Natural killer cell (primary cell): Measurements from ENCODE around the gene ACAN. TPM values are rescaled to one million over a fixed set of nuclear protein-coding genes. Genes with fewer than 3 reads are reported as not detected.

Experiments
- ATAC-seq, 3 donors: fragments of 150-1000 bp in 2 of 3; fragments of 200-7000 bp in 1 of 3; cut with Tn5 transposase; 1 replicate in 1 of 3; 2 replicates in 2 of 3; pipeline ENCODE4 v1.10.0; 2021; ENCODE audit warnings: mild to moderate bottlenecking in 2 of 3, moderate library complexity in 2 of 3
- DNase-seq, 2 donors: peaks; one replicate each; pipeline versions ENCODE4 v3.0.0 to v3.0.0-alpha.2; 2013 to 2021; ENCODE audit warnings: mixed read lengths in 1 of 2
- H3K27ac ChIP-seq: one replicate; pipeline ENCODE4 v1.5.1; 2013; ENCODE audit warnings: mild to moderate bottlenecking, low read length
- H3K27me3 ChIP-seq: one replicate; pipeline ENCODE4 v1.6.1; 2013; ENCODE audit warnings: low read length; ENCODE audit not compliant: control insufficient read depth, insufficient read depth
- H3K36me3 ChIP-seq: one replicate; pipeline ENCODE4 v1.6.1; 2013; ENCODE audit warnings: low read length; ENCODE audit not compliant: control insufficient read depth, insufficient read depth
- H3K4me1 ChIP-seq: one replicate; pipeline ENCODE4 v1.6.1; 2013; ENCODE audit warnings: low read length; ENCODE audit not compliant: control insufficient read depth, insufficient read depth
- H3K4me3 ChIP-seq: one replicate; pipeline ENCODE4 v1.5.1; 2013; ENCODE audit warnings: low read length
- H3K9me3 ChIP-seq: one replicate; pipeline ENCODE4 v1.6.1; 2013; ENCODE audit warnings: low read length; ENCODE audit not compliant: control insufficient read depth, insufficient read depth
- H3K27ac Mint-ChIP-seq, 2 donors: one replicate each; pipeline ENCODE4 v1.8.0; 2022; ENCODE audit warnings: mild to moderate bottlenecking in 2 of 2, mixed read lengths in 2 of 2, moderate library complexity in 1 of 2
- H3K27me3 Mint-ChIP-seq, 2 donors: one replicate each; pipeline ENCODE4 v1.8.0; 2022; ENCODE audit warnings: low read depth in 2 of 2, mixed read lengths in 2 of 2
- H3K36me3 Mint-ChIP-seq: one replicate; pipeline ENCODE4 v1.8.0; 2022; ENCODE audit warnings: mixed read lengths
- H3K4me1 Mint-ChIP-seq, 2 donors: one replicate each; pipeline ENCODE4 v1.8.0; 2022; ENCODE audit warnings: mixed read lengths in 2 of 2
- H3K4me3 Mint-ChIP-seq: one replicate; pipeline ENCODE4 v1.8.0; 2022; ENCODE audit warnings: mild to moderate bottlenecking, moderate library complexity, mixed read lengths
- H3K9me3 Mint-ChIP-seq, 2 donors: one replicate each; pipeline ENCODE4 v1.8.0; 2022; ENCODE audit warnings: mixed read lengths in 2 of 2
- WGBS: methylation state at CpG from one replicate; pipeline ENCODE4 v1.1.7; 2013; ENCODE audit warnings: missing lambda C conversion rate; ENCODE audit not compliant: insufficient coverage; 5-methylcytosine and 5-hydroxymethylcytosine counted together
- intact Hi-C: fragments of 100-400 bp; cut with micrococcal nuclease; formaldehyde crosslinking; loops from one replicate; pipeline ENCODE4 v1.14.2; 2022
- total RNA-seq, 4 donors: library from RNA; stranded (reverse); fragments of 120-200 nt in 1 of 4; gene quantifications; one replicate each; pipeline versions ENCODE4 v1.2.3 to v1.2.4, GENCODE V29; 2013 to 2022
- TF ChIP-seq, protein P1 (sequence below): fragments of 200-600 bp; IDR thresholded peaks from one replicate; pipeline ENCODE4 v1.8.0; 2022; ENCODE audit warnings: antibody characterized with exemption

The ACAN gene
- total RNA-seq, 3 donors from 2014 or later (not counting 1 experiment from before 2014, with no cell fraction given) = not detected

DNA sequence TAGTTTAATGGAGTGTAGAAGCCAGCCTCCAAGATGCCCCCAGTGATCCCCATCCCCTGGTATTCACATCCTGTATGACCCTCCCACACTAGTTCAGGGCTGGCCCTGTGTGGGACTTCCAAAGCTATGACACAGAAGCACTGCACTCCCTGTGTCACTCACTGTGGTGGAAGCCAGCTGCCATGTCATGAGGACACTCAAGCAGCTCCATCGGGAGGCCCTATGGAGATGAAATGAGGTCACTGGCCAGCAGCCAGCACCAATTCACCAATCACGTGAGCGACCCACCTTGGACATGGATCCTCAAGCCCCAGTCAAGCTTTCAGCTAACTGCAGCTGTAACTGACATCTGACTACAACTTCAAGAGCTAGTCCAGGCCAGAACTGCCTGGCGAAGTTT lies 3.9 kb upstream of the ACAN start:
- ATAC-seq (no peak), DNase-seq (no peak)
- Histone ChIP-seq H3K4me3 (no peak overlapping the region), H3K27me3 (peaks cover 11% of the 10 kb centered on the region), H3K36me3 (no peaks in the 10 kb centered on the region), H3K27ac (no peak overlapping the region), H3K9me3 (no peaks in the 10 kb centered on the region), H3K4me1 (no peaks in the 10 kb centered on the region)
- no peaks in the 10 kb centered on the region for H3K9me3 Mint-ChIP-seq
- intact Hi-C loops = no loop called here
- peaks cover 0 to 4% of the 10 kb centered on the region in 2 donors for H3K4me1 Mint-ChIP-seq
- 81% methylated on average over 4 of the region's 4 CpGs for WGBS
- H3K36me3 Mint-ChIP-seq = no peaks in the 10 kb centered on the region
- H3K27me3 Mint-ChIP-seq = peaks cover 61 to 87% of the 10 kb centered on the region in 2 donors
- H3K27ac Mint-ChIP-seq = no peak overlapping the region
- TF ChIP-seq, protein P1, sequence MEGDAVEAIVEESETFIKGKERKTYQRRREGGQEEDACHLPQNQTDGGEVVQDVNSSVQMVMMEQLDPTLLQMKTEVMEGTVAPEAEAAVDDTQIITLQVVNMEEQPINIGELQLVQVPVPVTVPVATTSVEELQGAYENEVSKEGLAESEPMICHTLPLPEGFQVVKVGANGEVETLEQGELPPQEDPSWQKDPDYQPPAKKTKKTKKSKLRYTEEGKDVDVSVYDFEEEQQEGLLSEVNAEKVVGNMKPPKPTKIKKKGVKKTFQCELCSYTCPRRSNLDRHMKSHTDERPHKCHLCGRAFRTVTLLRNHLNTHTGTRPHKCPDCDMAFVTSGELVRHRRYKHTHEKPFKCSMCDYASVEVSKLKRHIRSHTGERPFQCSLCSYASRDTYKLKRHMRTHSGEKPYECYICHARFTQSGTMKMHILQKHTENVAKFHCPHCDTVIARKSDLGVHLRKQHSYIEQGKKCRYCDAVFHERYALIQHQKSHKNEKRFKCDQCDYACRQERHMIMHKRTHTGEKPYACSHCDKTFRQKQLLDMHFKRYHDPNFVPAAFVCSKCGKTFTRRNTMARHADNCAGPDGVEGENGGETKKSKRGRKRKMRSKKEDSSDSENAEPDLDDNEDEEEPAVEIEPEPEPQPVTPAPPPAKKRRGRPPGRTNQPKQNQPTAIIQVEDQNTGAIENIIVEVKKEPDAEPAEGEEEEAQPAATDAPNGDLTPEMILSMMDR = no peak
- H3K4me3 Mint-ChIP-seq = no peak overlapping the region

DNA sequence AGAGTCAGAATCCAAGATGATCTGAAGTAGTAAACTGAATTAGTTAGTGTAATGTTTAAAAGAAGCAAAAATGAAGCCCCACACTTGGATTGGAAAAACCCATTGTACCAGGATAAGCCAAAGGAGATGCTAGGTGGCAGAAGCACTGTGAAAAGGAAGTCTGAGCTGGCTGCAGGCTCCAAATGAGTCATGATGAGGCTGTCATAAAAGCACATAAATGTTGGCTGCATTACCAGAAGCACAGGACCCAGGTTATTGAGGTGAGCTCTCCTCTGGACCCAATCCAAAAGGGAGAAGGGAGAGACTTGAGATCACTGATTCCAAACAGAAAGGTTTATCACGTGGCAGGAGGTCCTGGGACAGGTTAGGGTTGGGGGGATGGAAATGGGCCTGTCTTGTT lies 3.2 kb upstream of the ACAN start:
- peaks cover 0 to 4% of the 10 kb centered on the region in 2 donors for H3K4me1 Mint-ChIP-seq
- no peaks in the 10 kb centered on the region for H3K36me3 Mint-ChIP-seq
- peaks cover 62 to 87% of the 10 kb centered on the region in 2 donors for H3K27me3 Mint-ChIP-seq
- no peak overlapping the region for H3K27ac Mint-ChIP-seq
- WGBS = 73% methylated on average over 1 of the region's 1 CpG
- ATAC-seq = no peak
- peaks cover 13% of the 10 kb centered on the region for H3K27me3 ChIP-seq
- TF ChIP-seq, protein P1 = no peak
- no peak overlapping the region for H3K4me3 ChIP-seq
- no peak overlapping the region for H3K27ac ChIP-seq
- no peaks in the 10 kb centered on the region for H3K36me3 ChIP-seq
- H3K4me1 ChIP-seq = no peaks in the 10 kb centered on the region
- H3K9me3 ChIP-seq = no peaks in the 10 kb centered on the region
- no peak for DNase-seq
- H3K4me3 Mint-ChIP-seq = no peak overlapping the region
- intact Hi-C loops = no loop called here
- H3K9me3 Mint-ChIP-seq = no peaks in the 10 kb centered on the region

DNA sequence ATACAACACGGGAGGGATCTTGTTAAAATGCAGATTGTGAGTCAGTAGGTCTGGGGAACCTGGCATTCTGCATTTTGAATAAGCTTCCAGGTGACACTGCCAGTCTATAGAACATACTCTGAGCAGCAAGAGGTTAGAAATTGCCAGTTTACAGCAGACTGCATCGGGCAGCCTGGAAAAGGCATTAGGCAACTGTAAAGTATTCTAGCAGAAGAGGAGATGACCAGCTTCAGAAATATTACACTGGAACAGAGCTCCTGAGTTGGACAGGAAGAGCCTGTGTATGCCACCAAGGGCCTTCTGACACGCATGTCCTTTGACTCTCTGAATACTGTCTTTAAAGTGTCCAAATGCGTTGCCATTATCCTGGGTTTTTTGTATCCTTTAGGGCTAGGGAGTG lies 2.5 kb upstream of the ACAN start:
- Histone ChIP-seq H3K36me3 (no peaks in the 10 kb centered on the region), H3K9me3 (no peaks in the 10 kb centered on the region), H3K27ac (no peak overlapping the region), H3K4me1 (no peaks in the 10 kb centered on the region), H3K27me3 (peaks cover 16% of the 10 kb centered on the region), H3K4me3 (no peak overlapping the region)
- no peaks in the 10 kb centered on the region for H3K36me3 Mint-ChIP-seq
- no peak for ATAC-seq
- TF ChIP-seq, protein P1 = no peak
- no peak overlapping the region for H3K27ac Mint-ChIP-seq
- peaks cover 0 to 4% of the 10 kb centered on the region in 2 donors for H3K4me1 Mint-ChIP-seq
- no peak for DNase-seq
- WGBS = 84% methylated on average over 4 of the region's 4 CpGs
- intact Hi-C loops = no loop called here
- H3K4me3 Mint-ChIP-seq = no peak overlapping the region
- peaks cover 62 to 85% of the 10 kb centered on the region in 2 donors for H3K27me3 Mint-ChIP-seq
- H3K9me3 Mint-ChIP-seq = no peaks in the 10 kb centered on the region

DNA sequence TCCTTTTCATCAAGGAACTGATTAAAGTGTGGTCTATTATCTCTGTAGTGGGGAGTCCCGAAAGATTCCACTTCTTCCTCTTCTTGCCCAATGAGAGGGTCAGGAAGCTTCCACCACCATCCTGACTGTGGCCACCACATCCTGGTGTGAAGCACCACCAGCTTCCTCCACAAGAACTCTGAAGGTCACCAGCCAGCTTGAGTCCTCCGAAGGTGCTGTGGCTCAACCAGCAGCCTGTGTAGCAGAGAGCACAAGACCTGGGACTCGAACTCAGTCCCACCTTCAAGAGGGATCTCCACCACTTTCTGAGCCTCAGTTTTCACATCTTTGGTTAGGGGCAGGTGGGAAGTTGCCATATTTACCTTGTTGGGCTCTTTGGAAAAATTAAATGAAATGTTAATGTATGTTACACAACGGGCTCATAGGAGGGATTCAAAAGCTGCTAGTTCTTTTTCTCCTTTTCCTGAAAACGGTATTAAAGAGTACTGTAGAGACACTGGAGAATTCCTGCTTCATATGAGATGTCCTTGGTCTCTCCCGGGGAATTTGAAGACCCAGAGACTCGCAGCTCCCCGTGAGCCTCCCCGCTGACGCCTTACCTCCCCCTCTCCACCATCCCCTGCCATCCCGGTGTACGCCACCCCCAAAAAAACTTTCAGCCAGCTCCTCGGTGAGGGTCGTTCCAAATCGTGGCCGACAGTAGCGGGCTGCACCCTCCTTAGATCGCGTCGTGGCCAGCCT lies 816 bp upstream of the ACAN start:
- 10% methylated on average over 20 of the region's 20 CpGs for WGBS
- Mint-ChIP-seq H3K36me3 (no peaks in the 10 kb centered on the region), H3K27ac (no peak overlapping the region), H3K27me3 (peaks cover 62 to 73% of the 10 kb centered on the region in 2 donors), H3K4me1 (peaks cover 0 to 4% of the 10 kb centered on the region in 2 donors), H3K9me3 (no peaks in the 10 kb centered on the region), H3K4me3 (no peak overlapping the region)
- Histone ChIP-seq H3K27me3 (peaks cover 16% of the 10 kb centered on the region), H3K4me1 (no peaks in the 10 kb centered on the region), H3K36me3 (no peaks in the 10 kb centered on the region), H3K9me3 (no peaks in the 10 kb centered on the region), H3K27ac (no peak overlapping the region), H3K4me3 (no peak overlapping the region)
- TF ChIP-seq, protein P1 = no peak
- ATAC-seq (no peak), DNase-seq (no peak)
- intact Hi-C loops = no loop called here
